Adrenal gland (tissue), 5 donors: Measurements from ENCODE around the gene ZBED3.

ENCODE experiments used
- POLR2A ChIP-seq, 2 donors: fragments of 450-650 bp; IDR thresholded peaks; one replicate each; pipeline ENCODE4 v1.6.1; 2017; ENCODE audit warnings: antibody characterized with exemption in 2 of 2, mild to moderate bottlenecking in 2 of 2, moderate library complexity in 1 of 2
- TF ChIP-seq, protein P1 (sequence below), 6 experiments: fragments of 450-650 bp in 4 of 6; fragments of 200-600 bp in 2 of 6; sonication (generic) in 1 of 6; IDR thresholded peaks; 1 replicate in 5 of 6; 2 replicates in 1 of 6; pipeline versions ENCODE4 v1.5.1 to v1.8.0; 2016 to 2021; ENCODE audit warnings: antibody characterized with exemption in 6 of 6, mild to moderate bottlenecking in 2 of 6, moderate library complexity in 1 of 6
- donor health status: DM: no; HTN: no; CAD: no.

DNA sequence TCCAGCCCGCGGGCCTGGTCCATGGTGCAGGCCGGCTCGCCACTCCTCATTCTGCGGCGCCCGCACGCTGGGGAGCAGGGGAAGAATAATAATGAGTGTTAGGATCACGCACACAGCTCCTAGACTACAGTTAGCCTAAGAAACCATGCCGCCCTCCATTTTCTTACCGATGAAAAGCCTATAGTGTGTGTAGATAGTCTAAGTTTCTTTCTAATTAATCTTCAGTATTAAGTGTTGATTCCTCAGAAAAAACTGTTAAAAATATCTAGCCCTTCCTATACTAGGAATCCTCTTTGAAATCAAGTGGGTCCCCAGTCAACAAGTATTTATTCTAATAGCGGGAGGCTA lies 9.3 kb downstream of the ZBED3 start:
- TF ChIP-seq, protein P1, sequence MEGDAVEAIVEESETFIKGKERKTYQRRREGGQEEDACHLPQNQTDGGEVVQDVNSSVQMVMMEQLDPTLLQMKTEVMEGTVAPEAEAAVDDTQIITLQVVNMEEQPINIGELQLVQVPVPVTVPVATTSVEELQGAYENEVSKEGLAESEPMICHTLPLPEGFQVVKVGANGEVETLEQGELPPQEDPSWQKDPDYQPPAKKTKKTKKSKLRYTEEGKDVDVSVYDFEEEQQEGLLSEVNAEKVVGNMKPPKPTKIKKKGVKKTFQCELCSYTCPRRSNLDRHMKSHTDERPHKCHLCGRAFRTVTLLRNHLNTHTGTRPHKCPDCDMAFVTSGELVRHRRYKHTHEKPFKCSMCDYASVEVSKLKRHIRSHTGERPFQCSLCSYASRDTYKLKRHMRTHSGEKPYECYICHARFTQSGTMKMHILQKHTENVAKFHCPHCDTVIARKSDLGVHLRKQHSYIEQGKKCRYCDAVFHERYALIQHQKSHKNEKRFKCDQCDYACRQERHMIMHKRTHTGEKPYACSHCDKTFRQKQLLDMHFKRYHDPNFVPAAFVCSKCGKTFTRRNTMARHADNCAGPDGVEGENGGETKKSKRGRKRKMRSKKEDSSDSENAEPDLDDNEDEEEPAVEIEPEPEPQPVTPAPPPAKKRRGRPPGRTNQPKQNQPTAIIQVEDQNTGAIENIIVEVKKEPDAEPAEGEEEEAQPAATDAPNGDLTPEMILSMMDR (IDR thresholded peaks at IDR 0.05): no peak
- TF ChIP-seq POLR2A (IDR thresholded peaks at IDR 0.05): no peak
